ACC112 (cell line): ENCODE results near the gene PRIM2.
"Not testable (repeated sequence)": the region's sequence is repeated elsewhere in the genome, so short reads cannot be mapped to it uniquely, and the experiment has no call there.

ENCODE experiments used
- H2AFZ ChIP-seq: fragments of 200-600 bp; sonication (generic); one replicate; pipeline ENCODE4 v1.6.0; 2017; ENCODE audit warnings: antibody characterized with exemption, low read length; ENCODE audit not compliant: unreplicated experiment
- H3K27ac ChIP-seq: fragments of 200-600 bp; sonication (generic); 2 replicates; pipeline ENCODE4 v1.5.1; 2014; ENCODE audit warnings: low read depth, mild to moderate bottlenecking, antibody characterized with exemption, low read length, moderate library complexity
- H3K27me3 ChIP-seq: fragments of 200-600 bp; sonication (generic); 2 replicates; pipeline ENCODE4 v1.6.1; 2014; ENCODE audit warnings: mild to moderate bottlenecking, antibody characterized with exemption, low read length, moderate library complexity, mixed read lengths; ENCODE audit not compliant: insufficient read depth
- H3K36me3 ChIP-seq: fragments of 200-600 bp; sonication (generic); 2 replicates; pipeline ENCODE4 v1.6.1; 2016; ENCODE audit warnings: mild to moderate bottlenecking, antibody characterized with exemption, low read length, moderate library complexity, mixed read lengths; ENCODE audit not compliant: insufficient read depth
- H3K4me1 ChIP-seq: fragments of 200-600 bp; sonication (generic); one replicate; pipeline ENCODE4 v1.6.1; 2016; ENCODE audit warnings: low read length, mixed read lengths; ENCODE audit not compliant: insufficient read depth, unreplicated experiment, control insufficient read depth
- H3K4me3 ChIP-seq: fragments of 200-600 bp; sonication (generic); 2 replicates; pipeline ENCODE4 v1.5.1; 2014; ENCODE audit warnings: mild to moderate bottlenecking, low read depth, low read length
- H3K79me2 ChIP-seq: fragments of 200-600 bp; sonication (generic); one replicate; pipeline ENCODE4 v1.6.0; 2016; ENCODE audit warnings: low read length; ENCODE audit not compliant: control insufficient read depth, unreplicated experiment, insufficient read depth

PRIM2 gene

DNA sequence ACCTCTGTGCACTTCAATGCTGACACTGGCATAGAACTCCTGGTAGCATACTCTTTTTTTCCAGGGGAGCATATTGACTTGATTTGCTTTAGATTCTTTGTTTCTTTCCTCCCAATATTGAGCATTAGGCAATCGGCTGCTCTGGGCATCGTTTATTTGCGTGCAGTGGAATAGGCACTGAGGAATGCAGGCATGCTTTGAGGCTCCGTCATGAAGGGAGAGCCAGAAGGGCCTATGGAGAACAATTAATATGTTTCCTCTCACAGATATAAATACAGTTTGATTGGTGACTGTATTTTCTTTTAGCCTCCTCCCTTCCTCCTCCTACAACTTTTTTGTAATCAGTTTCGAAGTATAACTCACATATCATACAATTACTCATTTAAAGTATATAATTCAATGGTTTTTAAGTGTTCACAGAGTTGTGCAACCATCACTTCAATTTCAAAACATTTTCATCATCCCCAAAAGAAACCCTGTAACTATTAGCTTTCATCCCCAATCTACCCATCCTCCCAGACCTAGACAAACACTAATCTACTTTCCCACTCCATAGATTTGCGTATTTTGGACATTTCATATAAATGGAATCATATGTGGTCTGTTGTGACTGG, 157.5 kb downstream of the PRIM2 start:
- Histone ChIP-seq H3K27ac (peak overlapping the region; percentile 94), H3K4me3 (peak overlapping the region; percentile 50; the same call in 1 of the 2 replicates), H3K4me1 (peaks cover 50% of the 10 kb centered on the region)
- H3K27me3 ChIP-seq, H3K79me2 ChIP-seq, H2AFZ ChIP-seq, H3K36me3 ChIP-seq: not testable (repeated sequence)

DNA sequence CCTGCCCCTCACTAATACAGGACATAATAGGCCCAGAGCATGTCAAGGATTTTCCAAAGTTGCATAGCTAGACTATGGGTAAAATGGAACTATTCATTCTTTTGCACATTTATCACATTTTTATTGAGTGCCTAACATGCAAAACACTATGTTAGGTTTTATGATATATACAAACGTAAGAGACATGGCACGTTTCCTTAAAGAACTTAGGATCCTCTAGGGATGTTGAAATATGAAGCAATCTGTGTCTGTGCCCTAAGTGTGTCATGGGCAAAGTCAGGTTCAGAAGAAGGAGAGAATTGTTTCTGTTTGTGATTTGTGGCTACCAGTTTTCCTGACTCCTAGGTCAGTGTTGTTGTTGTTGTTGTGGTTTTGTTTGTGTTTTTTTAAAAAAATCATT, 158.2 kb downstream of the PRIM2 start:
- Histone ChIP-seq H3K4me3 (peak overlapping the region; percentile 50; the same call in 1 of the 2 replicates), H3K27ac (peak overlapping the region; percentile 94), H3K4me1 (peaks cover 46% of the 10 kb centered on the region)
- not testable (repeated sequence) for H2AFZ ChIP-seq, H3K36me3 ChIP-seq, H3K27me3 ChIP-seq, H3K79me2 ChIP-seq

DNA sequence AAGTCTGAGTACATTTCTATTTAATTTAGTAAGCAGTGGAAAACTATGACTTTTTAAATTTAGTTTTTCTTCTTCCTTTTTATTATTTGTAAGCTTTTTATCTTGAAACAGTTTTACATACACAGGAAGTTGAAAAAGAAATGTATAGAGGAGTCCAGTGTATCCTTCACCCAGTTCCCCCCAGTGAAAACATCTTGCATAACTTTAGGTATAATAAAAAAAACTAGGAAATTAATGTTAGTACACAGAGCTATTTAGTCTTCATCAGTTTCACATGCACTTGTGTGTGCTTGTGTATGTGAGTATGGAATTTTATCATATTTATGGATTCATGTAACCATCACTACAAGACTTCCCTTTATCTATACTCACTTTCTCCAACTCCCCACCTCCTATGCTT, 162.8 kb downstream of the PRIM2 start:
- not testable (repeated sequence) for H3K27ac ChIP-seq, H2AFZ ChIP-seq, H3K36me3 ChIP-seq, H3K27me3 ChIP-seq, H3K79me2 ChIP-seq, H3K4me3 ChIP-seq
- peaks cover 16% of the 10 kb centered on the region for H3K4me1 ChIP-seq

DNA sequence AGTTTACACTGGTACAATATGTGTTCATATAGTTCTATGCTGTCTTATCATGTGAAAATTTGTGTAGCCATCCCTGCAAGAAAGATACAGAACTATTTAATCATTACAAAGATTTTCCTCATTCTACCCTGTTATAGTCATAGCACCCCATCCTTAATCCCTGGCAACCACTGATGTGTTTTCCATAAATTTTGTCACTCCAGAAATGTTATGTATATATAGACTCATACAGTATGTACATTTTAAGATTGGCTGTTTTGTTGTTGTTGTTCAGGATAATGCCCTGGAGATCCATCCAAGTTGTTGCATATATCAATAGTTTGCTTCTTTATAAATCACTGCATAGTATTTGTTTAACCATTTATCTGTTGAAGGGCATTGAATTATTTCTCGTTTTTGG, 163.7 kb downstream of the PRIM2 start:
- not testable (repeated sequence) for H3K27ac ChIP-seq, H3K36me3 ChIP-seq, H3K4me3 ChIP-seq

DNA sequence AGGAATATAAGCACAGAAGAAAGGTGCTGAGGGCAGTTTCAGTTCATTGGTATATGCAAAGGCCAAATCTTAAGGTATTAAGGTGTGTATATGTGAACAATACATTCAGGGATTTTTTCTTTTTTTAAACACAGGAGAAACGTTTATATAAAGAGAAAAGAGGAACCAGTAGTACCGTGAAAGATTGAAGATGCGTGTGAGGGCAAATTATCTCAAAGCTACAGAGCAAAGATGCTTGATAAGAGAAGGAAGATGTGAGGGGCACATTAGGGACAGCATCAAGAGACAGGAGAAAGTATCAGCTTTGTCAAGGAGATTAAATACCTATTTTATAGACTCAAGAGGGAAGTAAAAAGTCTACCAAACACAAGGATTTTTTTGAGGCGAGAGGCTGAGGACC, 165.0 kb downstream of the PRIM2 start:
- not testable (repeated sequence) for H3K4me3 ChIP-seq, H3K27ac ChIP-seq, H2AFZ ChIP-seq

More for the DNA sequence above, 163.7 kb downstream of the PRIM2 start:
- not testable (repeated sequence) for H3K27me3 ChIP-seq, H2AFZ ChIP-seq, H3K79me2 ChIP-seq, H3K4me1 ChIP-seq

DNA sequence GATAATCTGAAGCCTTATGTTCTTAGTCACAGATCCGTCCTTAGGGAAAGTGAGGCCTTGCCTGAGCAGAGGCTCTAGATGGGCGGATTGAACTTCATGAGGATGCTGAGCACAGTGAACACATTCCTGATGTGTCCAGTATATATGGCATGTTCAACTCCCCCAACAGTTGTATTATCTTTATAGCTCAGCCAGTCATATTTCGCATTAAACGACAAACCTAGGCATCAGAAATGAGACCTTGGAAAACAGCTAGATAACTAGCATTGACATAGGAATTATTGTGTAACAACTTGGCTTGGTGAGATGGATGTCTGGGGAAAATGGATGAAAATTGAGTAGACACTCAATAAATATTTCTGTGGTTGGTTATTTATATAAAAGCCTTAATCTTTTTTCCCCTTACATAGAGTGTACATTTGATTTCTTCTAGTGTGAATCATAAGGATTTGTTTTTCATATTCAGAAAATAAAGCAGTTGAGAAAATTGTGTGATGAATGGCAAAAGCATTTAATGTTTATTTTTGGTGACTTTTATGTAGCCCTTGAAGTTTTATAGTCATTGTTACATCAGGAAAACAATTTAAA, 169.2 kb downstream of the PRIM2 start:
- not testable (repeated sequence) for H3K36me3 ChIP-seq, H3K27me3 ChIP-seq, H3K79me2 ChIP-seq, H2AFZ ChIP-seq, H3K4me3 ChIP-seq
- Histone ChIP-seq H3K27ac (peak overlapping the region; percentile 78), H3K4me1 (peaks cover 35% of the 10 kb centered on the region)

More for the DNA sequence above, 165.0 kb downstream of the PRIM2 start:
- not testable (repeated sequence) for H3K79me2 ChIP-seq, H3K27me3 ChIP-seq, H3K36me3 ChIP-seq
- H3K4me1 ChIP-seq, result peaks cover 22% of the 10 kb centered on the region

DNA sequence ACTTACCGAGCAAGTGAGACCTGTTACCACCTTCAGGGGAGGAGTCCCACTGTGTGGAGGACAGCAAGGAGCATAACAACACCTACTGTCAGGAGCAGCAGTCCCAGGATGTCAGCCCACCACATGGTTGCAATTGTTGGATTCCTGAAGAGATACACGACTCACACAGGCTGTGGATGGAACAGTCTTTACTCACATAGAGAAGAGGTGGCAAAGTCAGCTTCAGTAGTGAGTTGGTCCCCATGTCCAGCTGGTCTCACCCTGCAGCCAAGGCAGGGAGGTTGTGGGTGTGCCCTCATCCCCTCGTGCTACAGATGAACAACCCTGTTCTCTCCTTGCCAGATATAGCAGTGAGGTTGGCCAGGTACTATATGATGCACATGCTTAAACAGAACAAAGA, 171.1 kb downstream of the PRIM2 start:
- H3K79me2 ChIP-seq, H3K36me3 ChIP-seq, H3K4me3 ChIP-seq, H2AFZ ChIP-seq, H3K27me3 ChIP-seq: not testable (repeated sequence)
- peaks cover 35% of the 10 kb centered on the region for H3K4me1 ChIP-seq
- H3K27ac ChIP-seq, result 0 out of 2 replicates have a peak overlapping the region, but pooled peaks have one; percentile 3

DNA sequence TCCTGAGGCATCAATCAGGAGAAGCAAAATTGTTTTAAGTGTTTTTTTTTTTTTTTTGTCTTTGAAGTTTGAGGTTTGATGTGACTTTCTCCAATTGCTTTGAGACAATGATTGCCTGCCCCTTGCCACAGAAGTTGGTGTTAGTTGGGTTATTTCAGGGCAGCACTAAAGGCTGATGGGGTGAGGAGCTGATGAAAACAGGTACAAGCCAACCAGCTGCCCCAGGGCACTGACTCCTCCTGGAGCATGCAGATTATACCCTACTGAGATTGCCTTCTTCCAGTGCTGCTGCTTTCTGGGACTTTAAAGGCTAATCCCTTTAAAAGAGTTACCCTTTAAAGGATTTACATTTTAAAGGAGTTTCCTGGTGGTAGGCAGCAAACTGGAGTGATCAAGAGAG, 172.5 kb downstream of the PRIM2 start:
- H2AFZ ChIP-seq, H3K27ac ChIP-seq, H3K4me3 ChIP-seq, H3K79me2 ChIP-seq, H3K36me3 ChIP-seq, H3K27me3 ChIP-seq: not testable (repeated sequence)
- H3K4me1 ChIP-seq, result peaks cover 30% of the 10 kb centered on the region

DNA sequence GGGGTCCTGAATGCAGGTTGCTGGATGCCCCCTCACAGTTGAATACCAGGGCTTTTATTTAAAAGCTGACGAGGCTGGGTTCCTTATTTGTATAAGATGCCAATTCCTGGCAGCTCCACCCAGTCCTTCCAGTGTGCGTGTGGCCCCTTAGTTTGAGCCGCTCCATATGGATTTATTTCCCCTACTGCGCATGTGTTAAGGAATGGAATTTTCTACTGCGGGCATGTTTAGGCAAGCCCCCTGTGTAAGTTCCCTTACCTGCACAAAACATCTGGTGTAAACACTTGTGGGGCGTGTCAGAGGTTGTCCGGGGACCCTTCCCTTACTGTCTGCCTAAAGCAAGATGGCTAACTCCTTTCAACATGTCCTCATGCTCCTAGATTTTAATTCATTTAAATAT, 174.4 kb downstream of the PRIM2 start:
- H3K36me3 ChIP-seq, H3K27ac ChIP-seq, H3K4me3 ChIP-seq, H3K27me3 ChIP-seq, H3K79me2 ChIP-seq, H2AFZ ChIP-seq: not testable (repeated sequence)
- peaks cover 20% of the 10 kb centered on the region for H3K4me1 ChIP-seq

DNA sequence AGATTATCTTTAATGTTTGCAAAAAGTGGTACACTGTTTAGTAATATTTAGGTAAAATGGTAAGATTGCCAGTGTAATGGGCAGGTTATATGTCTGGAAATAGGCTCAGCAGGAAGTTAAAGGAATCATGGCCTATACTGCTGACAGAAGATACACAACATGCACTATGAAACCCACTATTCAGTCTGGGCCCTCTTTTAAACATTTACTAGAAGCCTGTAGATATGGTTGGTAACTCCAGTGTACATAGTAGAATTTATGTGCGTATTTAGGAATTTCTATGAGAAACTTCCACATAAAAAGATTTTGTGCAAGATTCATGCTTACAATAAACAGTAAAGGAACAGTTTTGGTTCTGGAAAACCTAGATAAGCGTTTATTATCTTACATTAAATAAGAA, 178.8 kb downstream of the PRIM2 start:
- H3K79me2 ChIP-seq, H3K27ac ChIP-seq, H3K4me3 ChIP-seq, H3K4me1 ChIP-seq, H3K27me3 ChIP-seq, H2AFZ ChIP-seq, H3K36me3 ChIP-seq: not testable (repeated sequence)

DNA sequence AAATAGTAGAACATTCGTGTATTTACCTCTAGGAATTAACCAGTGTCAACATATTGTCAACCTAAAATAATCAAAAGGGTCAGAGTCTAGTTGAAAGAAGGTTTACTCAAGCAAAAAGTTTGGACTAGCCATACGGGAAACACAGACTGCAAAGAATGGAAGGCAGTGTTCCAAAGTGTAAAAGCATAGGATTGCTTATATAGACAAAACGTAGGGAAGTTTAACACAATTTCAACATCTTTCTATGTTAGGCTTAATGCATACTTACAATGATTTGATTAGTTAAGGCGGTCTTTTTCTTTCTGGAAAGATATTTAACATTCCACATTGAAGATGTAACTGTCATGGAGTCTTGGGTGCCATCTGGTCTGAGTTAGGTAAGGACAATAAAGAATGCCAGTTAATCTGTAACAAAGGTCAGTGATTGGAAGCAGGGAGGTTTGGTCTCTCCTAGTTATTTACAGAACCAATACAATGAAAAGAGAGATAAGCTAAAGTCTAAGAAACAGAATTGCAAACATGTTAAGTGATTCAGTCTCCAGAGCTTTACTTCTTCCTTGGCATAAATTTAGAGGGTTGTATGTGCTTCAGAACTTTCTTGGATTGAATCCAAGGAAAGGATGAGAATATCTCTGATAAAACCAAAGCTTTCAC, 183.1 kb downstream of the PRIM2 start:
- H3K27me3 ChIP-seq, H3K4me3 ChIP-seq, H3K36me3 ChIP-seq, H2AFZ ChIP-seq, H3K27ac ChIP-seq, H3K79me2 ChIP-seq: not testable (repeated sequence)
- H3K4me1 ChIP-seq, result peaks cover 12% of the 10 kb centered on the region
